Mammary epithelial cell (primary cell): ENCODE data around the gene DDX49.

Source experiments
- EZH2 ChIP-seq: IDR thresholded peaks from 2 replicates; pipeline ENCODE4 v1.6.1; 2012; ENCODE audit warnings: low read length, inconsistent platforms, borderline replicate concordance
- TF ChIP-seq, protein P1 (sequence below), 2 donors: IDR thresholded peaks in 1 of 2; conservative IDR thresholded peaks in 1 of 2; 2 replicates each; pipeline ENCODE4 v1.5.1; 2011 to 2012; ENCODE audit warnings: inconsistent platforms in 2 of 2, low read length in 2 of 2, mild to moderate bottlenecking in 2 of 2, control low read depth in 1 of 2, low read depth in 1 of 2; ENCODE audit not compliant: insufficient read depth in 1 of 2; ENCODE audit errors: extremely low read depth in 1 of 2

DNA sequence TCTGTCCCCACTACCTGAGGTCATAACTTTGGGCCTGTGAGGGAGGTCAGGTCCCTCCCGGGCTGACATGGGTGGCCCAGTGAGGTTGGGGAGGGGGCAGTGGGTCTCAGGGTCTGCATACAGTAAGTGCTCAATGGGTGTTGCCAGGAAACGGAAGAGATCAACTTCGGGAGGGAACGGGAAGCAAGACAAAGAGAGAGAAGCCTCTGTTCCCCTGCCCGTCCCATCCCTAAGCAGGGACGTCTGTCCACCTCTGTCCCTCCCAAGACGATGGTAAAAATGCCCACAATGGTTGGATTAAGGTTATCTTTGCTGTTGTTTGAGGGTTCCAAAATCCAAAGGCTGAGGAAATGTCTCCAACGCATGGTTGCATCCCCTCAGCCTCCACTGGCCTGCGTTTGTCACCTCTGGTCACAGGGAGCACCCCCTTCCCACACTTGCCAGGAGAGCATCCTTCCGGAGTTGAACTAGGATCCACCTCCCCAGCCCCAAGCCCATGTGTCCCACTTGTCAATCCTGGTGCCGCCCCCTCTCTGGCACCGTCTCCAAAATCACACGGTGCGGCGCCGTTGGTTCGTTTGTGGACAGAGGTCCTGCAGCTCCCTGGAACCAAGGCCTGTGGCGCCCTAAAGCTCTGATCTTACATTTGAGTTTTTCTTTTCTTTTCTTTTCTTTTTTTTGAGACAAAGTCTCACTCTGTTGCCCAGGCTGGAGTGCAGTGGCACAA, 22.3 kb downstream of the DDX49 start:
- TF ChIP-seq, protein P1, sequence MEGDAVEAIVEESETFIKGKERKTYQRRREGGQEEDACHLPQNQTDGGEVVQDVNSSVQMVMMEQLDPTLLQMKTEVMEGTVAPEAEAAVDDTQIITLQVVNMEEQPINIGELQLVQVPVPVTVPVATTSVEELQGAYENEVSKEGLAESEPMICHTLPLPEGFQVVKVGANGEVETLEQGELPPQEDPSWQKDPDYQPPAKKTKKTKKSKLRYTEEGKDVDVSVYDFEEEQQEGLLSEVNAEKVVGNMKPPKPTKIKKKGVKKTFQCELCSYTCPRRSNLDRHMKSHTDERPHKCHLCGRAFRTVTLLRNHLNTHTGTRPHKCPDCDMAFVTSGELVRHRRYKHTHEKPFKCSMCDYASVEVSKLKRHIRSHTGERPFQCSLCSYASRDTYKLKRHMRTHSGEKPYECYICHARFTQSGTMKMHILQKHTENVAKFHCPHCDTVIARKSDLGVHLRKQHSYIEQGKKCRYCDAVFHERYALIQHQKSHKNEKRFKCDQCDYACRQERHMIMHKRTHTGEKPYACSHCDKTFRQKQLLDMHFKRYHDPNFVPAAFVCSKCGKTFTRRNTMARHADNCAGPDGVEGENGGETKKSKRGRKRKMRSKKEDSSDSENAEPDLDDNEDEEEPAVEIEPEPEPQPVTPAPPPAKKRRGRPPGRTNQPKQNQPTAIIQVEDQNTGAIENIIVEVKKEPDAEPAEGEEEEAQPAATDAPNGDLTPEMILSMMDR (conservative IDR thresholded peaks at IDR 0.05 in 1 of 2, IDR thresholded peaks at IDR 0.05 in 1 of 2; ENCODE audit: extremely low read depth in 1 of 2, insufficient read depth in 1 of 2, low read depth in 1 of 2, low read length in 2 of 2) = no peak
- no peak for TF ChIP-seq EZH2
